Smooth muscle cell (in vitro differentiated cells): Measurements from ENCODE around the gene DPH7. TPM values are rescaled to one million over a fixed set of nuclear protein-coding genes. Genes with fewer than 3 reads are reported as not detected.
A peak's percentile ranks its signal among the peaks of the same experiment; 100 is the strongest.

Experiments used
- DNase-seq: peaks from one replicate; lab custom pipeline; 2025; ENCODE audit not compliant: unreplicated experiment; lab: John Stamatoyannopoulos, UW
- H2AFZ ChIP-seq: fragments of 200-600 bp; sonication (generic); 2 replicates; pipeline ENCODE4 v1.6.0; 2016; ENCODE audit warnings: antibody characterized with exemption, low read depth, mild to moderate bottlenecking
- H3F3A ChIP-seq: fragments of 200-600 bp; sonication (generic); 2 replicates; pipeline ENCODE4 v1.6.0; 2017; ENCODE audit warnings: antibody characterized with exemption, low read depth
- H3K27ac ChIP-seq: fragments of 200-600 bp; sonication (generic); 2 replicates; pipeline ENCODE4 v1.5.1; 2016; ENCODE audit warnings: low read depth, mild to moderate bottlenecking
- H3K27me3 ChIP-seq: fragments of 200-600 bp; sonication (generic); 2 replicates; pipeline ENCODE4 v1.6.1; 2016; ENCODE audit warnings: low read depth, mild to moderate bottlenecking
- H3K36me3 ChIP-seq: fragments of 200-600 bp; sonication (generic); 2 replicates; pipeline ENCODE4 v1.5.1; 2016; ENCODE audit warnings: low read depth
- H3K4me1 ChIP-seq: fragments of 200-600 bp; sonication (generic); 2 replicates; pipeline ENCODE4 v1.5.1; 2016; ENCODE audit warnings: low read depth
- H3K4me2 ChIP-seq: fragments of 200-600 bp; sonication (generic); 2 replicates; pipeline ENCODE4 v1.6.0; 2016; ENCODE audit warnings: mild to moderate bottlenecking
- H3K4me3 ChIP-seq: fragments of 200-600 bp; sonication (generic); 2 replicates; pipeline ENCODE4 v1.5.1; 2016; ENCODE audit warnings: mild to moderate bottlenecking
- H3K79me2 ChIP-seq: fragments of 200-600 bp; sonication (generic); 2 replicates; pipeline ENCODE4 v1.6.0; 2016; ENCODE audit warnings: low read depth, mild to moderate bottlenecking
- H3K9ac ChIP-seq: fragments of 200-600 bp; sonication (generic); 2 replicates; pipeline ENCODE4 v1.6.0; 2016; ENCODE audit warnings: low read depth
- H3K9me3 ChIP-seq: fragments of 200-600 bp; sonication (generic); replicated peaks from 2 replicates; pipeline ENCODE4 v1.5.1; 2016; ENCODE audit warnings: low read depth
- H4K20me1 ChIP-seq: fragments of 200-600 bp; sonication (generic); 2 replicates; pipeline ENCODE4 v1.6.0; 2016; ENCODE audit warnings: low read depth
- CTCF ChIP-seq: fragments of 200-600 bp; sonication (generic); IDR thresholded peaks from 2 replicates; pipeline ENCODE4 v1.5.1; 2017; ENCODE audit warnings: borderline replicate concordance, mild to moderate bottlenecking, antibody characterized with exemption; ENCODE audit not compliant: insufficient read depth, poor library complexity, severe bottlenecking
- WGBS: methylation state at CpG from one replicate; pipeline ENCODE4 v1.1.7; 2016; ENCODE audit warnings: low lambda C conversion rate; 5-methylcytosine and 5-hydroxymethylcytosine counted together
- polyA plus RNA-seq: library from polyadenylated mRNA; unstranded; fragments of >200 nt; fragmentation: Nextera tagmentation; extraction: Ambion mirVana; gene quantifications from 2 replicates; pipeline ENCODE4 v1.2.1, GENCODE V29; 2016
- total RNA-seq: library from RNA; depleted of rRNA; stranded (reverse); fragments of >200 nt; gene quantifications from 2 replicates; pipeline ENCODE4 v1.2.3, GENCODE V29; 2014

DPH7 gene
- total and polyA plus RNA-seq, 2 experiments from 2014 or later: 18.2 to 21.8 TPM

- H3K9me3 ChIP-seq: no peaks in the 10 kb centered on the region
- no peaks in the 10 kb centered on the region for H3K27me3 ChIP-seq
- peak overlapping the region; percentile 67 for H3K9ac ChIP-seq
- peak overlapping the region; percentile 96 for H3K27ac ChIP-seq
- no peak for TF ChIP-seq CTCF
- H3K79me2 ChIP-seq: no peaks in the 10 kb centered on the region
- H3F3A ChIP-seq: no peaks in the 10 kb centered on the region
- no peaks in the 10 kb centered on the region for H4K20me1 ChIP-seq
- peak overlapping the region; percentile 45 for H3K4me2 ChIP-seq
- no peak overlapping the region for H3K4me3 ChIP-seq
- H3K4me1 ChIP-seq: peaks cover 3% of the 10 kb centered on the region
- no peak overlapping the region for H2AFZ ChIP-seq
- 53% methylated on average over 12 of the region's 12 CpGs for WGBS
- no peaks in the 10 kb centered on the region for H3K36me3 ChIP-seq
- DNase-seq: no peak
These were observed 34.5 kb downstream of the DPH7 start for GRCh38 chr9:137544176-137544760.

DNA sequence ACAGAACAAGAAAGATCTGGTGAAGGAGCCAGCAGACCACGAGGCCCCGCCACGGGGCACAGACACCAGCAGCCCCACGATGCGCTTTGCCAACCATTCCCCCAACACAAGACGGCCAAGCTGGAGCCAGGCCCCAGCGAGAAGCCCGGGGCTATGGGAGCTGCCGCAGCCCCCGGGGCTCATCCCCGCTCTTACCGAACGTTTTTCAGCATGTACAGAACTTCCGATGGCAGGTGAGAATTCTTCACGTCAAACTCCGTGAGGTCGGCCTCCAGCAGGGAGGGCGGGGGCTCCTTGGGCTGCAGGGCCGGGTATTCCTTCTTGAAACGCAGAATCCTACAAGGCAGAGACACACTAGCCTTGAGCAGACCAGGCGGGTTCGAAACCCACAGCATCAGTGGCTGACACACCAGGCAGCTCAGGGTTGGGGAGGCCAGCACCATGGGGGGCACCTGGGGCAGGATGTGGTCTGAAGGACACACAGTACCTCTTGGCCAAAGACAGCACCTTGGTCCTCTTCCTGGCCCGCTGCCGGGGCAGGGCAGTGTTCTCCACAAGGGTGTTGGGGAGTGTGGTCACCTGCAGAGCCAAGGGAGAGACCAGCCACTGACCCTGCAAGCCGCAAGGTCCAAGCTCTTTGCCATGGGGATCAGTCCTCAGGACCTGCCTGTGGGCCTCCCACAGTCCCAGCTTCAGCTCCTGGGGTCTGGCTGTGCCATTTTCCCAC, 35.3 kb downstream of the DPH7 start:
- no peaks in the 10 kb centered on the region for H4K20me1 ChIP-seq
- no peak overlapping the region for H2AFZ ChIP-seq
- H3K27me3 ChIP-seq: no peaks in the 10 kb centered on the region
- WGBS: 97% methylated on average over 23 of the region's 25 CpGs
- H3K9ac ChIP-seq: no peak overlapping the region
- H3K27ac ChIP-seq: no peak overlapping the region
- no peaks in the 10 kb centered on the region for H3K79me2 ChIP-seq
- peak overlapping the region; percentile 45 for H3K4me2 ChIP-seq
- no peaks in the 10 kb centered on the region for H3F3A ChIP-seq
- H3K36me3 ChIP-seq: no peaks in the 10 kb centered on the region
- no peak for DNase-seq
- peaks cover 3% of the 10 kb centered on the region for H3K4me1 ChIP-seq
- H3K9me3 ChIP-seq: no peaks in the 10 kb centered on the region
- no peak for TF ChIP-seq CTCF
- no peak overlapping the region for H3K4me3 ChIP-seq

DNA sequence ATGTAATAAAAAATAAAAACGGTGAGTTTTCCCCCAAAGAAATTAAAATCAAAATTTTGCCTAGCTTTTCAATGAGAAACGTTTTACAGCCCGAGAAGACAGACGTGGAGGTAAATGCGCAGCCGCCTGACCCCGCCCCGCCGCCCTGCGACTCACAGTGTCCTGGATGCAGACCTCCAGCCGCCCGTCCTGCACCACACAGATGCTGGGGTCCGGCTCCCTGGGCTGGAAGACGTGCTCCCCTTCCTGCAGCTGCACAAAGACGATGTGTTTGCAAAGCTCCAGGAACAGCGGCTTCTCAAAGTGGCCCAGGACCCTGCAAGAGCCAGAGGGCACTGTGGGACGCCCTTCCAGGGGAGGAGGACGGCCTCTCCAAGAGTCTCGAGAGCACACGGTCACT, 36.2 kb downstream of the DPH7 start:
- H3K4me1 ChIP-seq: peaks cover 3% of the 10 kb centered on the region
- no peak overlapping the region for H3K9ac ChIP-seq

More for the DNA sequence above, 36.2 kb downstream of the DPH7 start:
- DNase-seq: no peak
- no peak for TF ChIP-seq CTCF
- WGBS: 94% methylated on average over 20 of the region's 20 CpGs
- Histone ChIP-seq H3K36me3 (no peaks in the 10 kb centered on the region), H3K9me3 (no peaks in the 10 kb centered on the region), H4K20me1 (no peaks in the 10 kb centered on the region), H2AFZ (no peak overlapping the region), H3K4me3 (no peak overlapping the region), H3F3A (no peaks in the 10 kb centered on the region), H3K79me2 (no peaks in the 10 kb centered on the region), H3K27me3 (no peaks in the 10 kb centered on the region), H3K4me2 (no peak overlapping the region), H3K27ac (no peak overlapping the region)
